ENCODE measurements around the gene DGCR2. TPM values are rescaled to one million over a fixed set of nuclear protein-coding genes. Genes with fewer than 3 reads are reported as not detected.
"Not testable (repeated sequence)": the region's sequence is repeated elsewhere in the genome, so short reads cannot be mapped to it uniquely, and the experiment has no call there.

DGCR2 gene
- total RNA-seq, 1 donor = 31.2 TPM

DNA sequence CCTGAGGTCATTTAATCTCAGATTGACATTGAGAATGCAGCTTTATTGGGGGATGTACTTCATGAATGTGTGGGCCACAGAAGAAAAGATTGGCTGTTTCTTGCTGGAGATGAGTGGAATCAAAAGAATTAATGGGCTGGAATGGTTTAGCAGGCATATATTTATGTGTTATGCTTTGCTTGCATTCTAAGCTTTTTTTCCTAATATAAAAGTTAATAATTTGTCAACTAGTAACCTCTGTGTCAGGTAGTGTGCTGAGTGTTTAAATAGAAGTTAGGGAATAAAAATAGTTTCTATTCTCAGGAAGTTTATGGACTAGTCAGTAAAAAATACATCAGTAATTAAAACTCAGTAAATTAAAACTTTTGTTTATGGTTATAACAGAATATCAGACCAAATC lies 118.7 kb downstream of the DGCR2 start:
- Histone ChIP-seq H3K4me1 (ENCODE audit: insufficient read depth, low read length) (no peaks in the 10 kb centered on the region), H3K9me3 (ENCODE audit: low read depth, low read length) (no peaks in the 10 kb centered on the region), H3K27me3 (ENCODE audit: insufficient read depth, low read length) (peaks cover 9% of the 10 kb centered on the region), H3K4me3 (ENCODE audit: low read length) (no peak overlapping the region)

GRCh38 chr22:19002684-19003038 lies 119.6 kb downstream of the DGCR2 start:
- no peaks in the 10 kb centered on the region for H3K4me1 ChIP-seq (ENCODE audit: insufficient read depth, low read length)
- no peaks in the 10 kb centered on the region for H3K9me3 ChIP-seq (ENCODE audit: low read depth, low read length)
- no peak overlapping the region for H3K4me3 ChIP-seq (ENCODE audit: low read length)
- peaks cover 12% of the 10 kb centered on the region for H3K27me3 ChIP-seq (ENCODE audit: insufficient read depth, low read length)

GRCh38 chr22:19001204-19001603 lies 121.0 kb downstream of the DGCR2 start:
- Histone ChIP-seq H3K27me3 (ENCODE audit: insufficient read depth, low read length) (peaks cover 12% of the 10 kb centered on the region), H3K4me3 (ENCODE audit: low read length) (no peak overlapping the region), H3K4me1 (ENCODE audit: insufficient read depth, low read length) (no peaks in the 10 kb centered on the region), H3K9me3 (ENCODE audit: low read depth, low read length) (no peaks in the 10 kb centered on the region)

GRCh38 chr22:19000106-19000505 lies 122.1 kb downstream of the DGCR2 start:
- H3K9me3 ChIP-seq (ENCODE audit: low read depth, low read length); H3K4me1 ChIP-seq (ENCODE audit: insufficient read depth, low read length); H3K4me3 ChIP-seq (ENCODE audit: low read length): not testable (repeated sequence)

DNA sequence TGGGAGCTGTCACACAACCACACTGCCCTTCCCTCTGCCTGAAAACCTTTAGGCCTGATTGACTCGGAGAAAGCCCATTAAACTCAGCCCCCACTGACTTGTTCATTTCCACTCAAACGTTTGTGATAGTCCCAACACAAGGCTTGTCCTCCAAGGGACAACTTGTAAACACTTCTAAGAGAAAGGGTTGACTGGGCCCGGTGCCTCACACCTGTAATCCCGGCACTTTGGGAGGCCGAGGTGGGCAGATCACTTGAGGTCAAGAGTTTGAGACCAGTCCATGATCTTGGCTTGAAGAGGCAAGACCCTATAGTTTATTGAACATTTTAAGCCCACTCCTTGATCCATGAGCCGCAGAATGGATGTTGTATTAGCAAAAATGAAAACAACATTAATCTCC lies 122.8 kb downstream of the DGCR2 start:
- H3K4me1 ChIP-seq (ENCODE audit: insufficient read depth, low read length) = no peaks in the 10 kb centered on the region
- peaks cover 12% of the 10 kb centered on the region for H3K27me3 ChIP-seq (ENCODE audit: insufficient read depth, low read length)
- H3K4me3 ChIP-seq (ENCODE audit: low read length) = no peak overlapping the region
- no peaks in the 10 kb centered on the region for H3K9me3 ChIP-seq (ENCODE audit: low read depth, low read length)

More at GRCh38 chr22:19000106-19000505, 122.1 kb downstream of the DGCR2 start:
- H3K27me3 ChIP-seq (ENCODE audit: insufficient read depth, low read length) = peaks cover 12% of the 10 kb centered on the region

GRCh38 chr22:18999008-18999407 lies 123.2 kb downstream of the DGCR2 start:
- Histone ChIP-seq H3K4me3 (ENCODE audit: low read length) (no peak overlapping the region), H3K9me3 (ENCODE audit: low read depth, low read length) (no peaks in the 10 kb centered on the region), H3K4me1 (ENCODE audit: insufficient read depth, low read length) (no peaks in the 10 kb centered on the region), H3K27me3 (ENCODE audit: insufficient read depth, low read length) (peaks cover 10% of the 10 kb centered on the region)

DNA sequence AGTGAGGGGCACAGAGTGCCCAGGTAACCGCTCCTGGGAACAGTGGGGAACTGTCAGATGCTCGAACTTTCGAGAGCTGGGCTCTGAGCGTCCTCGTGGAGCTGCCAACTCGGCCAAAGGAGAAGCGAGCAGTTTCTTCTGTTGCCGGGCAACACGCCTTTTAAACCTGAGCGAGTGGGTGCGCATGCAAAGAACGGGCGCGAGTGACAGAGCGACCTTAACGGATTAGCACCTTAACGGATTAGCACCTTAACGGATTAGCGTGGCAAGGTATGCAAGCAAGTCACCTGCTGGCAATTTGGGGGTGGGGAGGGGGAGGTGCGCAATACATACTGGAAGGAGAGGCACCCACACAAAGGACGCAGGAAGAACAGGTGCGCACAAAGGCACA lies 124.3 kb downstream of the DGCR2 start:
- Histone ChIP-seq H3K27me3 (ENCODE audit: insufficient read depth, low read length) (peaks cover 4% of the 10 kb centered on the region), H3K4me1 (ENCODE audit: insufficient read depth, low read length) (no peaks in the 10 kb centered on the region), H3K9me3 (ENCODE audit: low read depth, low read length) (no peaks in the 10 kb centered on the region), H3K4me3 (ENCODE audit: low read length) (no peak overlapping the region)

GRCh38 chr22:18997306-18997924 lies 124.8 kb downstream of the DGCR2 start:
- H3K4me3 ChIP-seq (ENCODE audit: low read length) = no peak overlapping the region
- H3K27me3 ChIP-seq (ENCODE audit: insufficient read depth, low read length) = peaks cover 4% of the 10 kb centered on the region
- no peaks in the 10 kb centered on the region for H3K4me1 ChIP-seq (ENCODE audit: insufficient read depth, low read length)
- H3K9me3 ChIP-seq (ENCODE audit: low read depth, low read length) = no peaks in the 10 kb centered on the region

DNA sequence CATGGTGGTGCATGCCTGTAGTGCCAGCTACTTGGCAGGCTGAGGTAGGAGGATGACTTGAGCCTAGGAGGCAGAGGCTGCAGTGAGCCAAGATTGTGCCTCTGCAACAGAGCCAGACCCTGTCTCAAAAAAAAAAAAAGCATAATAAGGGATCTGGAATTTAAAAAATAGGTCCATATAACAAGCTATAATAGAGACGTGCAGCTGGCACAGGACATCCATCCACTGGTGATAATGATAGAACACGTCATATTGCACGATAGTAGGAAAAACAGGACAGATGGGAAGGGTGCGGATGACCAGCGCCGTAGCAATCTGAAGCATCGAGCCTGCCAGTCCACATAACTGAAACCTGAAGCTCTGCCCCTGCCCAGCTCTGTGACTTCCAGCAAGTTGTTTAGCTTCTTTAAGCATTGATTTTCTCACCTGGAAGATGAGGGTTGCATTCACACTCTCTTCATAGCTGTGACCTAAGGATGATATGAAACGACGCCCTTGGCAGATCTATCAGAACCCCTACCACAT lies 125.8 kb downstream of the DGCR2 start:
- Histone ChIP-seq H3K9me3 (ENCODE audit: low read depth, low read length) (no peaks in the 10 kb centered on the region), H3K27me3 (ENCODE audit: insufficient read depth, low read length) (peaks cover 4% of the 10 kb centered on the region)

GRCh38 chr22:18995327-18995711 lies 126.9 kb downstream of the DGCR2 start:
- H3K27me3 ChIP-seq (ENCODE audit: insufficient read depth, low read length) = peaks cover 4% of the 10 kb centered on the region
- no peaks in the 10 kb centered on the region for H3K4me1 ChIP-seq (ENCODE audit: insufficient read depth, low read length)
- no peaks in the 10 kb centered on the region for H3K9me3 ChIP-seq (ENCODE audit: low read depth, low read length)
- no peak overlapping the region for H3K4me3 ChIP-seq (ENCODE audit: low read length)

More for the DNA sequence above, 125.8 kb downstream of the DGCR2 start:
- H3K4me3 ChIP-seq (ENCODE audit: low read length) = no peak overlapping the region
- H3K4me1 ChIP-seq (ENCODE audit: insufficient read depth, low read length) = no peaks in the 10 kb centered on the region

DNA sequence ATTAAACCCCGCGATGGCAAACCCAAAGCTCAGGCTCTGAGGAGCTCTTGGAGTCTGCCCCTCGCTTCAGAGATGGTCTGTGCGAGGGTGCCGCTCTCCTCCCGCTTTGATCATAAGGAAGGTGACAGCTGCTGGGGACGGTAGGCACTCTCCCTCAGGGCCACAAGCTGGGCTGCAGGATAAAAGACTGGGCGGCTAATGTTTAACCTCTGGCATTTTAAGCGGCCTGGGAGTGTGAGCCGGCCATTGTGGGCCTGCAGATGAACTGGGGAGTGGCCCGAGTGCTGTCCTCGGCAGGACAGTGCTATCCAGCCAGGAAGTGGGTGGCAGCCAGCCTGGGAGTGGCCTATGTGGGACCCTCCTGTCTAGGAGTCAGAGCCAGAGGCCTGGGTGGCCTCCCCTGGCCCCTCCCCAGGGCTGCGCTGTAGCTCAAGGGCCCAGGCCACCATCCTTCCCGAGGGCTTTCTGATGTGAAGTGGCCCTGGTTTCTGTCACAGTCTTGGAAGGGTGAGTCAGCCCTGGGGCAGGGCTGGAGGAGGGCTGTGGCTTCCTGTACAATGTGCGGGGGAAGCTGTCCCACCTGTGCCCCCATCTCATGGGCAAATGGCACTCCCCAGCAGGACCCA lies 127.4 kb downstream of the DGCR2 start:
- Histone ChIP-seq H3K4me3 (ENCODE audit: low read length) (no peak overlapping the region), H3K9me3 (ENCODE audit: low read depth, low read length) (no peaks in the 10 kb centered on the region), H3K4me1 (ENCODE audit: insufficient read depth, low read length) (no peaks in the 10 kb centered on the region), H3K27me3 (ENCODE audit: insufficient read depth, low read length) (peaks cover 4% of the 10 kb centered on the region)

DNA sequence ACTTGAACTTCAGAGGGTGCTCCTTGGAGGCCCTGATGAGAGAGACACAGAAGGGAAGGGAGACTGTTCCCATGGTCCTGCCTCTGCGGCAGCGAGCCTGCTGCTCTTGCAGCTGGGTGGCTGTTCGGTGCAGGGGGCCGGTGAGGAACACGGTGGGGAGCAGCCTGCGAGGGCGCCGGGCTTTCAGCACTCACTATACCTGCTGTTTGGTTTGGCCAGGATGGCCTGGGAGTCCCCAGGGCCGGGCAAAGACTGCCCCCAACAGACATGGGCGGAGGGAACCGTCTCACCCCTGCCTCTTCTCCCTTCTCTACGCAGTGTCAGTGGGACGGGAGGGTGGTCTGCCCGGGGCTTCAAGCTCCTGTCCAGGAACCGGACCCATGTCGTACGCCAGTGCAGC lies 128.2 kb downstream of the DGCR2 start:
- no peaks in the 10 kb centered on the region for H3K4me1 ChIP-seq (ENCODE audit: insufficient read depth, low read length)
- no peaks in the 10 kb centered on the region for H3K9me3 ChIP-seq (ENCODE audit: low read depth, low read length)
- no peak overlapping the region for H3K4me3 ChIP-seq (ENCODE audit: low read length)
- H3K27me3 ChIP-seq (ENCODE audit: insufficient read depth, low read length) = peaks cover 4% of the 10 kb centered on the region

DNA sequence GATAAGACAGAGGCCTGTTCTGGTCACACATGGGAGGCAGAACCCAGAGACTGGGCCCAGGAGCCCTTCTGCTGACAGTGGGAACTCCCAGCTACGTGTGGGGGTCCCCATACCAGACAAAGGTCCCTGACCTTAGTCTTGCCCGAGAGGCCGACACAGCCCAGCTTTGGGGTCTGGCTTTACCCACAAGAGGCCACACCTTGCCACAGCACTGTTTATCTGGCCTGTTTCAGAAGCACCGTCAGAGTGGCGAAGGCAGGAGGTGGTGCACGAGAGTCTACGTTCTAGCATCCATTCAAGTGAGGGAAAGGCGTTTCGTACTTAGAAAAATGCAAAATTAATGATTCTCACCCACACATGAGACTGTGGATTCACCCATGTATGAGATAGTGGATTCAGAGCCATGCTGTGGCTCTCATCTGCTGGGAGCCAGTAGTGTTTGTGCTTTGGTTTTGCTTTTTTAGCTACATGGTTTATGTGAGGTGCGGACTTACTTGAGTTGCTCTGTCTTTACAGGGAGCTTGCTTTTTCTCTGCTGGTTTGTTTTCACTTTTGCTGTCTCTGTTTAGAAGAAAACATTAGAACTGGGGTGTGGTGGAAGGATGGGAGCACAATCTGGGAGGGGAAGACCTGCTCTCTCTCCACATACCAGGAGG lies 129.5 kb downstream of the DGCR2 start:
- H3K27me3 ChIP-seq (ENCODE audit: insufficient read depth, low read length) = no peaks in the 10 kb centered on the region
- no peaks in the 10 kb centered on the region for H3K4me1 ChIP-seq (ENCODE audit: insufficient read depth, low read length)
- no peaks in the 10 kb centered on the region for H3K9me3 ChIP-seq (ENCODE audit: low read depth, low read length)
- no peak overlapping the region for H3K4me3 ChIP-seq (ENCODE audit: low read length)

GRCh38 chr22:18991821-18992442 lies 130.3 kb downstream of the DGCR2 start:
- H3K4me3 ChIP-seq (ENCODE audit: low read length) = no peak overlapping the region
- H3K27me3 ChIP-seq (ENCODE audit: insufficient read depth, low read length) = no peaks in the 10 kb centered on the region
- no peaks in the 10 kb centered on the region for H3K9me3 ChIP-seq (ENCODE audit: low read depth, low read length)
- H3K4me1 ChIP-seq (ENCODE audit: insufficient read depth, low read length) = no peaks in the 10 kb centered on the region

DNA sequence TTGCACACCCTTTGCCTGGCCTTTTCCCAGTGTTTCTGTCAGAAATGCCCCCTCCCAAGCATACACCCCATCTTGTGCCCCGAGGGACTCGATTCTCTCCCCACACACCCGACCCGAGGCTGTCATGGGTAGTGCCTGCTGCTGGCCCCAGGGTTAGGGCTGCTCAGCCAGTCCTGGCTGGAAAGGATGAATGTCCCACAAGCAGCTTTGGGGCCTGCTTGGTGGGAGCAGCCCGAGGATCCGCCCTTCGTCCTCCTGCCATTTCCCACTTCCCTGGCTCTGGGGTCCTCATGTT lies 131.1 kb downstream of the DGCR2 start:
- Histone ChIP-seq H3K27me3 (ENCODE audit: insufficient read depth, low read length) (no peaks in the 10 kb centered on the region), H3K9me3 (ENCODE audit: low read depth, low read length) (no peaks in the 10 kb centered on the region), H3K4me1 (ENCODE audit: insufficient read depth, low read length) (no peaks in the 10 kb centered on the region), H3K4me3 (ENCODE audit: low read length) (no peak overlapping the region)
